NCI-H345 (cell line): ENCODE results near the gene SLC9A3.

Source experiments
- DNase-seq: peaks from one replicate; lab custom pipeline; 2025; lab: John Stamatoyannopoulos, UW

SLC9A3 gene

DNA sequence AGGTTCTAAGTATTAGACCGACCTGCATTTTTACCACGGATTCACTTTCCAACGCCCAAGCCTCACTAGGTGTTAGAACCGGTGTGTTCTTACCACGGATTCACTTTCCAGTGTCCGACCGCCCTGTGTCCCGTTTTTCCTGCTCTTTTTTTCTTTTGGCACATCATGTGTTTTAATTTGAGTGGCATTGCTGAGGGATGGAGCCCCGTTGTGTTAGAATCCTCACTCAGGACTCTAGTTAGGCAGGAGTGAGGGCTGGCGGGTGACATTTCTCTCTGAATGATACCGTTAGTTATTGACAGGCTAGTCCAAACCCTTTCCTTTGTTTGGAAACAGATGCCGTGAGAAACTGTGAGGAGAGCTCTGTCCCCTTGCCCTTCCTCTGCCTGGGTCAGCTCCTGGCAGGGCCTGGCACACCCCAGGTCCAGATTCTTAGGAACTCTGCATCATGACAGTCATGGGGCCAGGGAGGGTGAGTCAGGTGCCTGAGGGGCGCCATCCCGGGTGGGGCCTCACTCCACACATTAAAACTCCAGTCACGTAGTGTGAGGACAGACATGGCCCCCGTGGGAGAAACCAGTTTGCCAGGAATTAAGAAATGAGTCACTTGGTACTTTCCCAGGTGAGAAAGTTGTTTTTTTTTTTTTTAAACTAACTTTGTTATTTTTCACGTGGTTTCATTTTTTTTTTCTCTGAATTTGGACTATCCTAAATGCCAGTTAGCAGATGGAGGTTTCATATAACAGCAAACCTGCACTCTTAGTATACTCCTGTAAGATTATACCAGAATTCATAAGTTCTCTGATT lies 65.5 kb downstream of the SLC9A3 start:
- DNase-seq: no peak

DNA sequence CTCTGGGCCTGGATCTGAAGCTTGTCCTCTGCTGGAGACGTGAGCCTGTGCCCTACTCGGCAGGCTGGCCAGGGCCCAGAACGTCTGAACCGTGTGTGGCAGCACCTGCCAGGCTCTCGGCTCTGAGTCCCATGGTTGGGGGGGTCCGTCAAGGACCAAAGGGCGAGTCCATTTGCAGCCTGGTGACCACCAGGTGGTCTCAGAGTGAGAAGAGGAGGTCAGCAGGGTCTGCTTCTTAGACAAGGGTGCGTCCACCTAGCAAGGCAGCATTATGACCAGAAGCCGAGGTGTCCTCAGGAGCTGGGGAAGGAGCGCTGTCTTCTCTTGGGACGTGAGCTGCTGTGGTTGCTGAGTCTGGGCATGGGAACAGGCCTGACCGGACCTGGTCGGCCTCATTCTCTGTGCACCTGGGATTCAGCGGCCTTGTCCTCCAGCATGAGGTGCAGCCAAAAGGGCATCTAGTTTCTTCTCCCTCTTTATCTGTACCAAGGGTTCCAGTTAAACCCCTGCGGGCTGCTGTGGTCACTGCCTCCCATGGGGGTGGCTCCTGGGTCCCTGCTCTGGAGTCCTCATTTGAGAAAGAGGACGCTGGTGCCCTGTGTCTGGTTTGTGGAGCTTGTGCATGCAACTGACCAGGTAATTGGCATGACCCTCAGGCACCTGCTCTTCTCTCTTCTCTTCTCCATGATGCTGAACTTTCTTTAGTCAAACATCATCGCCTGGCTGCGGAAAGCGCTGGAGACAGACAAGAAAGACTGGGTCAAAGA lies 66.9 kb downstream of the SLC9A3 start:
- DNase-seq: no peak

DNA sequence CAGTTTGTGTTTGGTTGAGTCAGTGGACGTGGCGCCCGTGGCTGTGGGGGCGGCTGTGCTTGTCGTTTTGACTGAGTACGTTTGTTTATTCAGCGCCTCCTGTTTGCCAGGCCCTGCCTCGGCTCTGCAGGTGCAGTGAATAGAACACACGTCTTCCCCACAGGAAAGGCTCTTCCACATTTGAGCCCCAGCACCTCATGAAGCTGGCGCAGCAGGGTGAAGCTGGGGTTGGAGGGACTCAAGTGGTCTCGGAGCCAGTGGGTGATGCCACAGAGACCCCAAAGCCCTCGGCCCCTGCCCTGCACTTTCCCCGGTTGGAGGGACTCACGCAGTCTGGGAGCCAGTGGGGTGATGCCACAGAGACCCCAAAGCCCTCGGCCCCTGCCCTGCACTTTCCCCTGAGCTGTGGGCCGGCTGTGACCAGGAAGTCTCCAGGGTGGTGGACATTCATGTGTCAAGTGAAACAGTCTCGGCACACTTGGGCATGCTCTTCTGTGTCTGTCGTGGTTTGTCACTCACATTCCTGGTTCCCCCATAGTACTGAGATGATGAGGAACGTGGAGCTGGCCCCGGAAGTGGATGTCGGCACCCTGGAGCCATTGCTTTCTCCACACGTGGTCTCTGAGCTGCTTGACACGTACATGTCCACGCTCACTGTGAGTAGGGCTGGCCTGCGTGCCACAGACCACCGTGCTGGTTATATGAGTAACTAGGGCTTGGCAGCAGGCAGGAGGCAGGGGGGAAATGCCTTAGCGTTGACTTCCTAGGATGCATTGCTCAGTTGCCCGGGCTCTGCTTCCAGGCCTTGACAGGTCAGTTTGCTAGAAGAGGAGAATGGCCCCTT lies 67.7 kb downstream of the SLC9A3 start:
- no peak for DNase-seq

DNA sequence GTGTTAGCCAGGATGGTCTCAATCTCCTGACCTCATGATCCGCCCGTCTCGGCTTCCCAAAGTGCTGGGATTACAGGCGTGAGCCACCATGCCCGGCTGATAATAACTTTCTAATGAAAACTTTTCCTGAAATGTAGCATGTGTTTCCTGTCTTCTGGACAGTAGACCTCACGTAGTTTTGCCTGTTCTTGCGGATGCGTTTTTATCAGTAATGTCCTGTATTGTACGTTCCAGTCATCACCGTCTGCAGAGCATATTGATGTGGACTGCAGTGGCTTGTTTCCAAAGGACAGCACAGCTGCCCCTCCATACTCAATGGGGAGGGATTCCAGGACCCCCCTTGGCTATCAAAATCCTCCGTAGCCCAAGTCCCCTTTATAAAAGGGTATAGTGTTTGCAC lies 68.4 kb downstream of the SLC9A3 start:
- DNase-seq: no peak

DNA sequence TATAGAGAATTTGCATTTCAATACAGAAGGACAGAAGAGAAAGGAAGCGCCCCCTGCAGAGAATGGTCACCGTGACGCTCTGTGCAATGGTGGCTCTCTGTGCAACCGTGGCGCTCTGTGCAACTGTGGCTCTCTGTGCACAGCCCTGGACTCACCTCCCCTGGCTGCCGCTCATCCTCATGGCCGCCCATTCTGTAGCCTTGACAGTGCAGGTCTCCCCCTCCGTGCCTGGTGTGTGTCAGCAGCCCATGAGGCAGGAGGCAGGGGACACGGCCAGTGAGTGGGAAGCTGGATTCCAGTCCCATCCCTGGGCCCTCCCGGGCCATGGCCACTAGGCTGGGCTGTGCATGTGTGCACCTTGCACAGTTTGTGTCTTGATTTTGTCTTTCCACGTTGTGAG lies 69.3 kb downstream of the SLC9A3 start:
- DNase-seq: no peak

DNA sequence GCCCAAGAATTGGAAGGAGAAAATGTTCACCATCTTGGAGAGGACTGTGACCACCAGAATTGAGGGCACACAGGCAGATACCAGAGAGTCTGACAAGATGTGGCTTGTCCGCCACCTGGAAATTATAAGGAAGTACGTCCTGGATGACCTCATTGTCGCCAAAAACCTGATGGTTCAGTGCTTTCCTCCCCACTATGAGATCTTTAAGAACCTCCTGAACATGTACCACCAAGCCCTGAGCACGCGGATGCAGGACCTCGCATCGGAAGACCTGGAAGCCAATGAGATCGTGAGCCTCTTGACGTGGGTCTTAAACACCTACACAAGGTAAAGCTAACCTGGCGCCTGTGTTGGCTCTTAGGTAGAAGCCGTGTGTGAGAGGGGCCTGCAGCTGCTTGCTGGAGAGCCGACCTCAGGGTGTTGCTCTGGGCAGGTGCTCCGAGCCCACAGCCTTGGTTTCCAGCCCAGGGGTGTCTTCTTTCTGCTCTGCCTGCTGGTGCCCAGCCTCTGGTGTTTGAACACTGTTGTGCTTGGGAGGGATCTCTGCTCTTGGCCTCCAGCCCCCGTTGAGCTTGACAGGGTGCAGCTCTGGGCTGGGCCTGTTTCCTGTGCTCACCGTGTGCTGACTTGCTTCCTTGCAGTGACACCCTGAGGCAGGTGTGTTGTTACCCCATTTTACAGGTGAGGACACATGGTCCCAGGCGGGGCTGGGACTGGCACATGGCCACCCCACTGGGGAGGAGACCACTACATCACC lies 70.3 kb downstream of the SLC9A3 start:
- DNase-seq: no peak

DNA sequence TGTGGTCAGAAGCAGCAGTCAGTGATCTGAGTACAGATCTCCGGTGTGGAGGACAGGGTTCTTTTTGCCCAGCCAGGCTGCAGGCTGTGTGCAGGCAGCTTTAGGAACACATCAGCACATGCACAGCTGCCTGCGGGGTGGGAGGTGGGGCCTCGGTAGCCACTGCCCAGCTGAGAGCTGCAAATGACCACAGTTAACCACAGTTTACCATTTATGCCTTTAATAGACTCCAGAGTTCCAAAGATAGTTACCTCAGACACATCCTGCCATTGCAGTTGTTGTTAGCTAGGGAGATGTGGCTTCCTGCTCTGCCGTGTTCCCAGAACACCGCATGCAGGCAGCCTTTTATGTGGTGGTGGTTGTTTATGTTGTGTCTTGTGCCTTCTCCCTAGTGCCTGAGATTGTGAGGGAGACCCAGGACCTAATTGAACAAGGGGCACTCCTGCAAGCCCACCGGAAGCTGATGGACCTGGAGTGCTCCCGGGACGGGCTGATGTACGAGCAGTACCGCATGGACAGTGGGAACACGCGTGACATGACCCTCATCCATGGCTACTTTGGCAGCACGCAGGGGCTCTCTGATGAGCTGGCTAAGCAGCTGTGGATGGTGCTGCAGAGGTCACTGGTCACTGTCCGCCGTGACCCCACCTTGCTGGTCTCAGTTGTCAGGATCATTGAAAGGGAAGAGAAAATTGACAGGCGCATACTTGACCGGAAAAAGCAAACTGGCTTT lies 71.1 kb downstream of the SLC9A3 start:
- DNase-seq: no peak

DNA sequence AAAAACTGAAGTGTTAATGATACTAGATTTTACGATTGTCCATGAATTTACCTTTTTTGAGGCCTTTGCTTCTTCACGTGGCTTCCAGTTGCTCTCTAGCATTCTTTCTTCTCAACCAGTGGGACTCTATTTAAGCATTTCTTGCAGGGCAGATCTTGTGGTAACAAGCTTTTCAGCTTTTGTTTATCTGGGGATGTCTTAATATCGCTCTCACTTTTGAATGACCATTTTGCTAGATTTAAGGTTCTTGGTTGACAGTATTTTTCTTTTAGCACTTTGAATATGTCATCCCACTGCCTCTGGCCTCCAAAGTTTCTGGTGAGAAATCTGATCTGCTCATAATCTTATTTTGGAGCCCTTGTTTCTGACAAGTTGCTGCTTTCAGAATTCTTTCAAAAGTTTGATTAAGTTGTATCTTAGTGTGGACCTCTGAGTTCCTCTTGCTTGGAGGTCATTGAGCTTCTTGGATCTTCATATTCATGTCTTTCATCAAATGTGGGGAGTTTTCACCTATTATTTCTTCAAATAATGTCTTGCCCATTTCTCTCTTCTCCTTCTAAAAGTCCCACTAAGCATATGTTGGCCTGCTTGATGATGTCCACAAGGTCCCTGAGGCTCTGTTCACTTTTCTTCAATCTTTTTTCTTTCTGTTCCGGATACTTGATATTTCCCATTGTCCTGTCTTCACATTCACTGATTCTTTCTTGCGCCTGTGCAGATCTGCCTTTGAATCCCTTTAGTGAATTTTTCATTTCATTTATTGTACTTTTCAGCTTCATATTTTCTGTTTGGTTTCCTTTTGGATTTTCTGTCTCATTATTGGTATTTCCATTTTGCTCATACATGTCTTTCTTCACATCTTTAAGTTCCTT lies 72.4 kb downstream of the SLC9A3 start:
- DNase-seq: no peak

DNA sequence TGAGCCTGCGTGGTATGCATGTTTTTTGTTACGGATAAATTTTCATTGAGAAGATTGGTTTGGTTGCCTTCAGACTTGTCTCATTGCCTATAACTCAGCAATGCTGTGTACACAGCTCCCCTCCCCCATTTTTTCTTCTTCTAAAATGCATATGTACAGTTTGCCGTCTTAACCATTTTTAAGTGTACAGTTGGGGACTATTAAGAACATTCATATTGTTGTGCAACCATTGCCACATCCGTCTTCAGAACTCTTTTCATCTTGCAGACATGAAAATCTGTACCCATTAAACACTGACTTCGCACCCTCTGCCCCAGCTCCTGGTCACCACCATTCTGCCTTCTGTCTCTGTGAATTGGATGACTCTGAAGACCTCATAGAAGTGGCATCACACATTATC lies 75.1 kb downstream of the SLC9A3 start:
- DNase-seq: no peak

DNA sequence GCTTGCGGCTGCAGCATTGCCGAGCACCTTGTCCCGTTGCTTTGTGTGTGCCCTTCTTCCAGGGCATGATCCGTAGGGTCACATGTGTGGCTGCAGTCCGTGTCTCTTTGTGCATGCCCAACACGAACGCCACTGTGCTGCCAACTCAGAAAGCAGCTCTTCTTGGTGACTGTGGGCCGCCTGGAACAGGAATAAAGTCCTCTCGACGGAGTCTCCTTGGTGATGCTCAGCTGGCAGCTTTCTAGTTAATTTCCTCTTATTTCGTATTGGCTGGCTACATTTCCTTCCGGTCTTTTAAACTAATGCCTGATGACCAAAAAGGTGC lies 75.5 kb downstream of the SLC9A3 start:
- DNase-seq: no peak

DNA sequence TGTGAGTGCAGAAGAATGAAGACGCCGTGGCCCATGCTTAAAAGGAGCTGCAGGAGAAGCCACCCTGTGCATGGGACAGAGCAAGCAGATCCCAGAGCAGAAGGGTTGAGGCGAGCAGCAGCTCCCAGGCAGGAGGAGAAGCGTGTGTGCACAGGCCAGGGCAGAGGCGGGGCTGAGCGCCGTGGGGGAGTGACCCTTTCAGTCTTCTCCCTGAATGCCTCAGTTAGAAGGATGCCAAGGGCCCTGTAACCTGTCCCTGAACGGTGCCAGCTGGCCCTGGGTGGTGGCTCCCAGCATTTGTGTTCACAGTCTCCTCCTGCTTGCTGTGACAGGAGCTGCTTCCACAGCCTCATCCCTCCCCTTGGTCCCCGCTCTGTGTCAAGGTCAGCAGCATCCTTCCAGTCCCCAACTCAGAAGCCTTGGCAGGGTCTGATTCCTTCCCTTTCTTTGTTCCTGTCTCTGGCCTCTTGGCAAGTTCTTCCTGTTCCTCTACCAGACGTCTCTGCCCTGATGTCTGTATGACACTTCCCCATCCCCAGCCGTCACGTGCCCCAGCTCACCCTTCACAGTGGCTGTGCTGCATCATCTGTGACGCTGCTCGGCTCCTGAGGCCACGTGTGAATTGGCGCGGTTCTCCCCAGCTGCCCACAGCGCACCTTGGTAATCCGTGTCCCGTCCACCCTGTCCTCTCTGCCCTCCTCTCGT lies 76.0 kb downstream of the SLC9A3 start:
- no peak for DNase-seq

DNA sequence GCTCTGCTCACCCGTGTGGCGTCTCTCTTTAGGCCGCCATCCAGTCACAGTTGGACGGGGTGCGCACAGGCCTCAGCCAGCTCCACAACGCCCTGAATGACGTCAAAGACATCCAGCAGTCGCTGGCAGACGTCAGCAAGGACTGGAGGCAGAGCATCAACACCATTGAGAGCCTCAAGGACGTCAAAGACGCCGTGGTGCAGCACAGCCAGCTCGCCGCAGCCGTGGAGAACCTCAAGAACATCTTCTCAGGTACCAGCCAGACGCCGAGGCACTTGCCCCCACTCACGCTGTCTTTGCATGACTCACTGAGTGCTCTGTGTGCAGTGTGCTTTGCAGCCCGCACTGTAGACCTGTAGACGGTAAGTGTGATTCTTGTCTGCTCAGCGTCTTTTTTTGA lies 76.7 kb downstream of the SLC9A3 start:
- no peak for DNase-seq

DNA sequence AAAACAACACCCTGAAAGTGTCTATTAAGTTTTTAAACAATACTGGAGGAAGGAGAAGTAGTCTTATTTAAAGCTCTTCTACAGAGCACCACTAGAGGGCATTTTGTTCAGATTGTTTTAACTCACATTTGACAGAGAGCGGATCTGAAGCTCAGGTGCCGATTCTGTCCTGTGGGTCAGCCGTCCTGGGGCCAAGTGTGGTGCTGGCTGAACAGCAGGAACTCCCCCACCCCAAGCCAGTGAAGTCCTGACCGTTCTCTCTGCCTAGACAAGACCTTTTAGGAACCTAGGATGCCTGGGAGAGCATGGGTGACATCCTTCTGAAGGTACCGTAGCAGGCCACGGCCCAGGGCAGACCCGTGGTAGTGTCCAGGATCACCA lies 77.4 kb downstream of the SLC9A3 start:
- DNase-seq: peak; percentile 38

DNA sequence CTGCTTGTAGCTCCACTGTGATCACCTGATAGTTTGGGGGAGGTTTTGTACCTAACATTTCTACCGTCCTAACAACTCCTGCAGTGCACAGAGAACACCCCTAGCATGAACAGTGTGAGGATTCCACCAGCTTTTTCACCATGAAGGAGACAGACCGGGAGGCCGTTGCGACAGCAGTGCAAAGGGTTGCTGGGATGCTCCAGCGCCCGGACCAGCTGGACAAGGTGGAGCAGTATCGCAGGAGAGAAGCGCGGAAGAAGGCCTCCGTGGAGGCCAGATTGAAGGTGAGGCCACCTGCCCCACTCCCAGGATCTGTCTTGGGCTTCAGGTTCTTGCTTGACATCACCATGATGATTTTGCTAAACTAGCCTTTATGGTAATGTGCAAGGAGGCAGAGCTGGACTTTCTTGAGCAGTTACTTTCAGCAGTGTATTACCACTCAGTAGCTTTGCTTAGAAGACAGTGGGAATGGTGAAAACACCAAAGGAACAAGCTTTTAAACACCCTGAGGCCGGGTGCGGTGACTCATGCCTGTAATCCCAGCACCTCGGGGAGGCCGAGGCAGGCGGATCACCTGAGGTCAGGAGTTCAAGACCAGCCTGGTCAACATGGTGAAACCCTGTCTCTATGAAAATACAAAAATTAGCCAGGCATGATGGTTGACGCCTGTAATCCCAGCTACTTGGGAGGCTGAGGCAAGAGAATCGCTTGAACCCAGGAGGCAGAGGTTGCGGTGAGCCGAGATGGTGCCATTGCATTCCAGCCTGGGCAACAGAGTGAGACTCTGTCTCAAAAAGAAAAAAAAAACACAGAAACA lies 78.0 kb downstream of the SLC9A3 start:
- no peak for DNase-seq

DNA sequence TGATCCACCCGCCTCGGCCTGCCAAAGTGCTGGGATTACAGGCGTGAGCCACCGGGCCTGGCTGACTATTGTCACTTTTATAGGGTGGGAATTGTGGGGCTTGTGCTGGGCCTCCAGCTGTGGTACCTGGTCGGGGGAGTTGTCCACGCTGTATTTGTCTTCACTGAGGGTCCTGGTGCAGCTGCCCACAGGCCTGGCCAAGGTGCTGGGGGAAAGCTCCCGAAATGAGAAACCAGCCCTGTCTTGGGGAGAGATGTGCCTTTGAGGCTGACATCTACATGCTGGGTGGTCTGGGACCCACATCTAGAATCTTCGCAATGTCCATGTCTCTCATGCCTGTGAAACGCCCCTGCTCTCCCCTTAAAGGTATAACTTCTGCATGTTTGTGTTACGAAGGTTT lies 78.7 kb downstream of the SLC9A3 start:
- DNase-seq: no peak

DNA sequence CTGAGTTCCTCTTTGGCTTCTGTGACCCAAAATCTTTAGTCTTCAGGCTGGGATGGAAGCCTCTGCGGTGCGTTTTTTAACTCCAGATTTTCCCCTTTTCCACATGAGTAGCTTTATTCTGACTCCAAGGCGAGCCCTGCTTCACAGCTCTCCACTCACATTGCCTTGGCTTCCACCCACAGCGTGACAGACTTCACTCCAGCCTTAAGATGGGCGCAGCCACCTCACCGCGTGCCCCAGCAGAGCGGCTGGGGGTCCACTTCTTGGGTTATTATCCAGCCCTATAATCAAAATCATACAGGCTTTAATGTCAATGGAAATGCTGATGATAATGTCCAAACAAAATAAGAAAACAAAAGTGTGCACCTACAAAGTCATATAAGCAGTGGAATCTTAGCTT lies 80.0 kb downstream of the SLC9A3 start:
- DNase-seq: no peak

DNA sequence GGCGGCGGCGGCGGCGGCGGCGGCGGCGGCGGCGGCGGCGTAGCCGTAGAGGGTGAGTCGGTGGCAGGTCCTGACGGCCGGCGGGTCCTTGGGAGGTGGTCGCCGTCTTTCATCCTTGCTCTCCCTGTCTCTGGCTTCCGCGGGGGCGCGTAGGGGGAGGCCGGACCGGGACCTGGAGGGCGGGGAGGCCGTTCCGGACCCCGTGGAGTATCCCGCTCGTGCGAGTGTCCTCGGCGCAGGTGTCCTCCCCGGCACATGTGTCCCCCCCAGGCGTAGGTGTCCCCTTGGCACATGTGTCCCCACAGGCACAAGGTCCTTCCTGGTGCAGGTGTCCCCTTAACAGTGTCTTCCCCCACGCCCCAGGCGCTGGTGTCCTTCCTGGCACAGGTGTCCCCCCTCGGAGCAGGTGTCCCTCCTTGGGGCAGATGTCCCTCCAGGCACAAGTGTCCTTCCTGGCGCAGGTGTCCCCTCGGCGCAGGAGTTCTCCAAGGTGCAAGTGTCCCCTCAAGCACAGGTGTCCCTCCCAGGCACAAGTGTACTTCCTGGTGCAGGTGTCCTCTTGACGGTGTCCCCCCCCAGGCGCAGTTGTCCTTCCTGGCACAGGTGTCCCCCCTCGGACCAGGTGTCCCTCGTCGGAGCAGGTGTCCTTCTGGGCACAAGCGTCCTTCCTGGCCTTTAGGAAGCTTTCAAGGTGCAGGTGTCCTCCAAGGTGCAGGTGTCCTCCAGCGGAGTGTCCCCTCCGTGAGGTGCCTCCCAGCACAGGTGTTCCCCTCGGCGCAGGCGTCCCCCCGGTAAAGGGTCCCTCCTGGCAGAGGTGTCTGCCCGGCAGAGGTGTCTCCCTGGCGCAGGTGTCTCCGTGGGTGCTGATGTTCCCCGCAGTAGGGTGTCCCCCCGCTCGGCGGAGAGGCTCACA lies 80.8 kb downstream of the SLC9A3 start:
- peak; percentile 73 for DNase-seq
